ENCODE measurements around the gene PLCB3. TPM values are rescaled to one million over a fixed set of nuclear protein-coding genes. Genes with fewer than 3 reads are reported as not detected.

Gene PLCB3
- total RNA-seq, 1 donor from 2014 or later, result 11.5 TPM

DNA sequence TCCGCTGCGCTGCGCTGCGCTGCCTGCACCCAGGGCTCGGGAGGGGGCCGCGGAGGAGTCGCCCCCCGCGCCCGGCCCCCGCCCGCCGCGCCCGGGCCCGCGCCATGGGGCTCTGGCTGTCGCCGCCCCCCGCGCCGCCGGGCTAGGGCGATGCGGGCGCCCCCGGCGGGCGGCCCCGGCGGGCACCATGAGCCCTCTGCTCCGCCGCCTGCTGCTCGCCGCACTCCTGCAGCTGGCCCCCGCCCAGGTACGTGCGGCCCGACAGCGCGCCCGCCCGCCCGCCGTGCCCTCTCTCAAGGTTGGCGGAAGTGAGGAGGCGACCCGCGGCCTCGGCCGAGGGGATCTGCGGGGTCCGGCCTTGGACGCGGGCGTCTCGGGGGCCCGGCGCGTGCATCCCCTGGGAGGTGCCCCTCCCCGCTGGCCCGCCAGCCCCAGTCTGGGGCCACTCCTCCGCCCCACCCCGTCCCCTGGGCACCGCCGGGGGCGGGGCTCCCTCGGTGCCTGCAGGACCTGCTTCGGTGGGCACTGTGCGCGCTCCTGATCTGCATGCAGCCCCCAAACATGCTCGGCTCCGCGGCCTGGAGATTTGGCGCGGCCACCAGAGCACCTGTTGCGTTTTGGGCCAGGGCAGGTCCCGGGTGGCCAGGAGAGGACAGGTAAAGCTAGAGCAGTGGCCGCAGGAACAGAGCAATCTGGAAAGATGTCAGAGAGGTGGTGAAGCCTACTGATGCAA, 16.5 kb upstream of the PLCB3 start:
- intact Hi-C loops (cut with micrococcal nuclease), result loop anchor here (5.0 kb wide), 1 partner anchor 553 kb away; the partner anchor contains the start of gene RTN3

DNA sequence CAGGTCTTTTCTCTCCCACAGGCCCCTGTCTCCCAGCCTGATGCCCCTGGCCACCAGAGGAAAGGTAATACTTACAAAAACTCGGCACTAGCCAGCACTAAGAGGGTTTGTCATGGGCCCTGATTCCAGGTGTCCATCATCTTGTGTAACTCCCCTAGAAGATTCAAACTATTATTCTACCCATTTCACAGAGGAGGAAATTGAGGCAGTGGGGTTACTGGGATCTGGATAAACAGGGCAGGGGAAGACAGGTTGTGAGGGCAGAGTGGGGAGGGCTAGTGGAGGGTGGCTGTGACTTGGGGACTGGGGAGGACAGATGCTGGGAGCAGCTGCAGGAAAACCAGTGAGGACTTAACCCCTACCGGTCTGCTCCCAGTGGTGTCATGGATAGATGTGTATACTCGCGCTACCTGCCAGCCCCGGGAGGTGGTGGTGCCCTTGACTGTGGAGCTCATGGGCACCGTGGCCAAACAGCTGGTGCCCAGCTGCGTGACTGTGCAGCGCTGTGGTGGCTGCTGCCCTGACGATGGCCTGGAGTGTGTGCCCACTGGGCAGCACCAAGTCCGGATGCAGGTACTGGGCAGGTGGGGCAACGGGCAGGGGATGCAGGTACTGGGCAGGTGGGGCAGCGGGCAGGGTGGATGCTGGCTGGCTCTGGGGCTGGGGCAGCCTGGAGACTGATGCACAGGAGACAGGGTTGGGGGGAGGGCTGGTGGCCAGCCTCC, 15.7 kb upstream of the PLCB3 start:
- intact Hi-C loops (cut with micrococcal nuclease), result no loop called here

DNA sequence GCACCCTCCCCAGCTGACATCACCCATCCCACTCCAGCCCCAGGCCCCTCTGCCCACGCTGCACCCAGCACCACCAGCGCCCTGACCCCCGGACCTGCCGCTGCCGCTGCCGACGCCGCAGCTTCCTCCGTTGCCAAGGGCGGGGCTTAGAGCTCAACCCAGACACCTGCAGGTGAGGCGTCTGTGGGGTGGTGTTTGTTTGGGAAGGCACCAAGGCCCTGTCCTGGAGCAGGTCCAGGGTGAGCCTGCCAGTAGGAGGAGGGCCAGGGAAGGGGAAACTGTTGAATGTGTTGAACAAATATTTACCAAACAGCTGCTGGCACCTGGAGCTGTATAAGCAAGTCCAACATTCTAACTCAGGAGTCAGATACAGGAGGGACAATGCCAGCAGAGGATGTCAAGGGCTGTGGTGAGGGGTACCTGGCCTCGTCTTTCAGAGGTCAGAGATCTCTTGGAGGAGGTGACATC, 13.8 kb upstream of the PLCB3 start:
- intact Hi-C loops (cut with micrococcal nuclease), result no loop called here

DNA sequence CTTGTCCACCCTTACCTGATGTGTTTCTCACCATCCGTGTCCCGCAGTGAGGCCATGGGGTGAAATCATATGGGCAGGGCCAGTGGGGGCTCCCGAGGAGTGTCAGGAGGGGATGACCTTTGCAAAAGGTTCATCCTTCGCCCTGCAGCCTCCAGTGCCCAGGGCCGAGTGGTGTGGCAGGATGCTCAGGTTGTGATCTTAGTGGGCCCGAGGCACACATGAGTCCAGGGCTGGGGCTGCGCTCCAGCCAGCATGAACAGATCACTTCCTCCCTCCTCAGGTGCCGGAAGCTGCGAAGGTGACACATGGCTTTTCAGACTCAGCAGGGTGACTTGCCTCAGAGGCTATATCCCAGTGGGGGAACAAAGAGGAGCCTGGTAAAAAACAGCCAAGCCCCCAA, 13.3 kb upstream of the PLCB3 start:
- intact Hi-C loops (cut with micrococcal nuclease), result no loop called here

DNA sequence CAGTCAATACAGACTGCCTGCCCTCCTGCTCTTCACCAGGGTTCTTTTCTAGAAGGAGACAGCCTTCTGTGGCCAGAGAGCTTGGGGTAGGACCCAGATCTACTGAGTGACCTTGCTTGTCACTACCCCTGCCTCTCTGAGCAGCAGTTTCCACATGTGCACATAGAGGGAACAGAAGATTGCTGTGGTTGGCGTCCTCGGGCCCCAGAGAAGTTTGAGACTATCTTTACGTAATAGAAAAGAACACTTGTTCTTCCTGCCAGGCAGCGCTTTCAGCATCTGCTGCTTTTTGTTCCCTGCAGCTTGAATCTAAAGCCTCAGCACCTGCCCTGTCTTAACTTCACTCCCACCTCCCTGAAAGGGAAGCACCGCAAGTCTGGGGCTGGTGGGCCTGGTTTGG, 12.3 kb upstream of the PLCB3 start:
- intact Hi-C loops (cut with micrococcal nuclease), result no loop called here

DNA sequence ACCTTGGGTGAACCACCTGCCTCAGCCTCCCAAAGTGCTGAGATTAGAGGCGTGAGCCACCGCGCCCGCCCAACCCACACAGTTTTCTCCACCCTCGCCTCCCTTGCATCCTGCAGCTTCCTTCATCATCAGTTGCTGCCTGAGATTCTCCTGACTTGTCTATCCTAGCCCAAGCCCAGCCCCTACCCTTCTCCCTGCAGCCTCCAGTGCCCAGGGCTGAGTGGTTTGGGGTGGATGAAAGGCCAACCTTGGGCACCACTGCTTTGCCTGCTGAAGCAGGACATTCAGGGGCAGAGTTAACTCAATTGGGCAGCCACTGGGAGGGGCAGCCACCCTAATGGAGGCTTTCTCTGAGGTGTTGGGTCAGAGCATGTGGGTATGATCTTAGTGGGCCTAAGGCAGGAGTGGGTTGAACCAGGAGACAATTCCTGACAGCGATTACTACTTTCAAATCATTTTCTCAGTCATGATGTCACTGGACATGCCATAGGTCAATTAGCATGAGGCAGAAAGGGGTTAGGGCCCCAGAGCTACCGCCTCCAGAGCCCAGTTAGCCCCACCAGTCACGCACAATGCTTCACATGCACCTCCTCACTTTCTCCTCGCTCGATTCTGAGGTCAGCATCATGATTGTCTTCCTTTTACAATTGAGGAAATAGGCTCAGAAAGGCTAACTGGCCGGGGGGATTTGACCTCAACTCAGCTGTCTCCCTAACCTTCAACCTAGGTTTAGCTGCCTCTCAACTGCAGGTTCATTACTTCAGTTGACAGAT, 11.5 kb upstream of the PLCB3 start:
- intact Hi-C loops (cut with micrococcal nuclease), result loop anchor here (1.0 to 2.0 kb wide), 2 partner anchors 14 to 101 kb away; partner anchors contain the start of genes CCDC88B, NUDT22 and TRPT1

DNA sequence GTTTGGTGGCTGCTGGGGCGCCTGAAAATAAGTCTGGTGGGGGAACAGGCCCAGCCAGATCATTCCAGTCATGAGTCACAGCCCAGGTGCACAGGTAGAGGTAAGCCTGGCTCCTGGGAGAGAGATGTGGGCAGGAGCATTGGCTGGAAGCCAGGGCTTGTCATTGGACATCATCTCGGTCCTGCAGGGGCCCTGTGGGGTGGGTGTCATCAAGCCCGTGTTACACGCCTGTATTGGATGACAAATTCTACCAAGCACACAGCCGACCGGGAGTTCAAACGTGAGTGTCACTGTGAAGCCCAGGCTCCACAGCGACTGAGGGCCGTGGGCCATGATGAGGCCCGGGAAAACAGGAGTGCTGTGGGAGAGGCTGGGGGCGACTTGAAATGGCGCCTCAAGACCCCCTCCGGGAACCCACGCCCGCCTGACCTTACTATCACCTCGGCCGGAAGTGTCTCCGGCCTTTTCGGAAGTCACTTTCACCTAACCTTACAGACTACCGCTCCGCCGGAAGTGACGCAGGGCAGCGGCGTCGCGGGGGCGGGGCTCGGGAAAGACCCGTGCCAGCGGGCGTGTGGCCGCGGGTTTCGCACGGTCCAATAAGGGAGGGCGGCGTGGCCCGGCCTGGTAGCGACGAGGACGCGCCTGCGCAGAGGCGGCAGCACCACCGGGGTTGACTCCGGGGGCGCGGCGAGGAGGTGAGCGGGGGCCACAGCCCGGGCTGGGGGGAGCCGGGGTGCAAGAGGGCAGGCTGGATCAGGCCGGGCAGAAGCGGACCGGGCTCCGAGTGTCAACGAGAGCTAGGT, 10.7 kb upstream of the PLCB3 start, which contains the start of gene FKBP2:
Gene FKBP2 (plus strand): TSS at position 661 of the 806 bp plus-strand sequence. CDS start 1,293 bp downstream, outside the sequence.
- intact Hi-C loops (cut with micrococcal nuclease), result loop anchor here (1.0 to 2.0 kb wide), 9 partner anchors 10 to 100 kb away; partner anchors contain the start of genes CCDC88B, DNAJC4, ESRRA and GPR137

DNA sequence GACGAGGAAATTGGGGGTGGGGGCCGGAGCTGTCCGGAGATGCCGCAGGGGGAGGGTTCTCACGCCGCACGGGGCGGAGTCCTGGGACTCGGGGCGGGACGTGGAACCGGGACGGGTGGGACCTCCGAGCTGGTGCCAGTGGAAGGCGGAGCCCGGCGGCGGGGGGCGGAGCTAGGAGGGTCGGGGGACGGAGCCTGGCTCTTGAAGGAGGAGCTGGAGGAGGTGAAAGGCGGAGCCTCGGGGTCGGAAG, 10.2 kb upstream of the PLCB3 start:
- intact Hi-C loops (cut with micrococcal nuclease), result loop anchor here (1.0 to 2.0 kb wide), 8 partner anchors 11 to 100 kb away; partner anchors contain the start of genes CCDC88B, DNAJC4, ESRRA and GPR137

DNA sequence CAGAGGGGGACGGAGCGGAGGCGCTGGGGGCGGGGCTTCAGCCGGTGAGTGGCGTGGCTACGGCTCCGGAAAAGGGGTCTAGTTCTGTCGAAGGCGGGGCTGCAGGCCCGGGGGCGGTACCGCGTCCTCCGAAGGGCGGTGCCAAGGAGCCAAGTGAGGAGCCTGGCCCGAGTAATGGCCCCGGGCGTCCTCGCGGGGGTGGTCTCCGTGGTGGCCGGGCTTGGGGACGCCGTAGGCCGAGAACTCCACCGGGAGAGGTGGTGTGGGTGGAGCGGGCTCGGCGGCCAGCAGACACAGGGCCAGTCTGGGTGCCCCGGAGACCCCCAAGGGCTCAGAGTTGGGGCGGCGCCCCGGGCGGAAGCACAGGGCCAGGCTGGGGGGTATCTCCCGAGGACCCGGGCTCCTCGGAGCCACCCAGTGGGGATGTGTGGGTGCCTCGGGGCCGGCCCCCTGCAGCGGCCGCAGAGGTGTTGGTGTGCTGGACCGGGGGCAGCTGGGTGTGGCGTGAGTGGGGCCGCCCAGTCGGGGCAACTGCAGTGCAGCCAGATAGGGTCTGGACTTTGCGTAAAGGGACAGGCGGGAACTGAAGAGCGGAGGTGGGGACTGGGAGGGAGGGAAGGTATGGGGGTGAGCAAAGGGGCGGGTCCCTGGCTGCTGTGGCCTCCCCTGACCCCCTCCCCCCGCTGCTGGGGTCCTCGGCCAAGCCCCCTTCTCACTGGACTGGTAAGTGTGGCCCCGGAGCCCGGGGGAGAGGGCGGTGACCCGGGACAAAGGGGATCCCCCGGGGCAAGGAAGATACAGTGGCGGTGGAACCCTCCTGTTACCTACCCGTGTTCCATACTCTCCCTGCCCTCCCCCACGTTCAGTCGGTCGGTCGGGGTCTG, 9.6 kb upstream of the PLCB3 start:
- intact Hi-C loops (cut with micrococcal nuclease), result loop anchor here (1.0 to 2.0 kb wide), 8 partner anchors 11 to 99 kb away; partner anchors contain the start of genes CCDC88B, DNAJC4, ESRRA and GPR137

DNA sequence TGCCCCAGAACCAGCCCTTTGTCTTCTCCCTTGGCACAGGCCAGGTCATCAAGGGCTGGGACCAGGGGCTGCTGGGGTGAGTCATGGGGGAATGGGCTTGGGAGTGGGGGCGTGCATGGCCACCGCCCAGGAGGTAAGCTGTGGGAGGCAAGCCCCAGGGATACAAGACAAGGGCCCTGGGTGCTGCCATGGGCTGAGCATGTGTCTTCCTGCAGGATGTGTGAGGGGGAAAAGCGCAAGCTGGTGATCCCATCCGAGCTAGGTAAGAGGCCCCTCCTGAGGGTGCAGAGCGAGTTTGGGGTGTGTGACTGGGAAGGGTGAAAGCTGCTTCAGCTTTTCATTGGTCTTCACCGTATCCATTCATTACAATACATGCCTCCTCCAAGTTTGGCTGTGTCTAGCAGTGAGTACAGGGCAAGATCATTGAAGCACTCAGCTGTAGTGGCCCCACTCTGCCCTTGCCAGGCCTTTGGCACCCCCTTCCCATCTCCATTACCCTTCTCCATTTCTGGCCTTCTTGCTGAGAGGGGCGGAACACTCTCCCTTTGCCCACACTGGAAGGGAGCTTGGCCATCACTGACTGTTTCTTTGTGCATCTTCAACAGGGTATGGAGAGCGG, 8.0 kb upstream of the PLCB3 start:
- intact Hi-C loops (cut with micrococcal nuclease), result no loop called here

DNA sequence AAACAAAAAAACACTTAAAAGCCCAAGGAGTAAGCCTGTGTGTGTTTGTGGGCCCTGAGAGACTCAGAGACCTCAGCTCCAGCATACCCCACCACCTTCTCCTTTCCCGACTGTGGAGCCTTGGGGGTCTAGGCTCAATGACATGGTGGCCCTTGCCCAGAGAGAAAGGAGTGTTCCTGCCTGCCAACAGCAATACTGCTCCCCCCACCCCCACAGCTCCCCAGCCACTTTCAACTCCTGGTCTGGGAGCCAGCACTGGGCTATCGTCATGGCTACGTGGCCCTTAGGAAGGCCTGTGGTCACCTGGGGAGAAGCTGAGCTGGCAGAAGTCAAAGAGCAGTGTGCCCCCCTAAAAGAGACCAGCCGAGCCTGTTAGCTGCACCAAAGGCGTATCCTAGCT, 7.2 kb upstream of the PLCB3 start:
- intact Hi-C loops (cut with micrococcal nuclease), result no loop called here

DNA sequence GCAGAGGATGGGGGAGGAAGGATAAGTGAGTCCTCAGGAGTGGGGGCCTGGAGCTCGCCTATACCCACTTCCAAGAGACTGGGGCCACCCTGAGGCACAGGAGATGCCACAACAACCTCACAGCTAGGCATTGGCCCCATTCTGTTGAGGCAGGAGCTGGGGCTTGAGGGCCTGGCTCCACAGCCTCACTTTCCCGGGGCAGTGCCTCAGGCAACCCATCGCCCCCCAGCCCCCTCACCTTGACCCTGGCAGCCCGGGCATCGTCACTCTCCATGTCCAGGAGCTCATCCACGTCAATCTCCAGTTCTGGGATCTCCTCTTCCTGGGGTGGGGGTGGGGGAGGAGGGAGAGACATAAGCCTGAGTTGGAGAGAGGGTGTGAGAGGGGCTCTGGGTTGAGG, 6.4 kb upstream of the PLCB3 start:
- intact Hi-C loops (cut with micrococcal nuclease), result no loop called here

DNA sequence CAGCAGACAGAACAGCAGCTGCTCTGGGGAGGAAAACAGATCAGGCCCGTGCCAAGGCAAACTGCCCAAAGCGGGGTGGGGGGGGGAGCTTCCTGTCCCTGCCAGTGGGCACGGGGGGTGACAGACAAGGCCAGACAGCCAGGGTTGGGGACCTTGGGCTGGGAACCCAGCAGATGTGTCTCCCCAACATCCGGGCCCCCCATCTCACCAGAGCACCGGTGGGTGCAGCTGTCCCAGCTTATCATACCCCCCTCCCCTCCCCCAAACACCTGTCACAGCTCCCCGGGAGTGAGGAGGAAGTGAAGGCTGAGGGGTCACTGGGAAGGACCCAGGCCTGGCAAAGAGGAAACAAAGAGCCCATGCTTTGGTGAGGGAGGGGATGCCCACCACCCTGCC, 5.9 kb upstream of the PLCB3 start:
- intact Hi-C loops (cut with micrococcal nuclease), result no loop called here

DNA sequence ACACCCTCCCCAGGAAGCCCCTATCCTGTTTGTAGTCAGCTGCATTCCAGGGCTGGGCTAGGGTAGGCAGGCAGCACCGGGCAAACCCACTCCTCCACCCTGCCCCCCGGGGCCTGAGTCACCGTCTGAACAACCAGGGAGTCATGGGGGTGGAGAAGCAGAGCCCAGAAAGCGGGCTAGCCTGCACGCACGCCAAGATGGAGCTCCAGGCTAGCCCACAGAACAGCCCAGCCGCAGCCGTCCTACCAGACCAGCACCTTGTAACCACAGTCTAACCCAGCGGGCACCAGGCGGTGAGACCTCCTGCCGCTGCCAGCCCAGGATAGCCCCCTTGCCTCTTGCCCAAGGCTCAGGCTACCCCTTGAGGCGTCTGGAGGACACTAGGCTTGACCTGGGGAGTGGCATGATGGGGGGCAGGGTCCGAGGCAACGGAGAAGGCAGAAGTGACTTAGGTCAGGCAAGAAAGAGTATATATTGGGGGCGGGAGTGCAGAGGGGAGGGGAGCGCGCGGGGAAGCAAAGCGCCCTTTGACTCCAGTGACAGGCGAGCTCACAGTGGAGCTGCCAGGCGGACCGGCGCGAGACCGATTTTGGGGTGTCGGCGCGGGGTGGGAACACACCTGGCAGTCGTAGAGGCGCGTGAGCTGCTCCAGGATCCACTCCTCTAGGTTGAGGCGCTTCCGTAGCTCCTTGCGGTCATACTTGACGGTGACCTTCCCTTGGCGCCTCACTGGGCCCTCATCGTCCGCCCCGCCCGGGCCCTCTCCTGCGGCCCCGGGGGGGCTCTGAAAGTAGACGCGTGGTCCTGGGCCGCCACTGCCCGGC, 5.3 kb upstream of the PLCB3 start:
- intact Hi-C loops (cut with micrococcal nuclease), result loop anchor here (1.0 to 2.0 kb wide), 5 partner anchors 16 to 97 kb away; partner anchors contain the start of genes DNAJC4, ESRRA and FERMT3

DNA sequence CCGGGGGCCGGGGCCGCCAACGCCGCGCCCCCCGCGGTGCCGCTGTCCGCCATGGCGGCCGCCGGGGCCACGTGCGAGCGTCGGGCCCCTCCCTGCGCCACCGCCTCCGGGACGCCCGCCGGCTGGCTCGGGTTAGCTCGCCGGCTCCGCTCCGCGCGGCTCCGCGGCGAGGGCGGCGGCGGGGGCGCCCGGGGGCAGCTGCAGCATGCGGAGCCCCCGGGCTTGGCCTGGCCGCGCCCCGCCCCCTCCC, 4.8 kb upstream of the PLCB3 start:
- intact Hi-C loops (cut with micrococcal nuclease), result loop anchor here (1.0 to 2.0 kb wide), 5 partner anchors 16 to 96 kb away; partner anchors contain the start of genes DNAJC4, ESRRA and FERMT3

DNA sequence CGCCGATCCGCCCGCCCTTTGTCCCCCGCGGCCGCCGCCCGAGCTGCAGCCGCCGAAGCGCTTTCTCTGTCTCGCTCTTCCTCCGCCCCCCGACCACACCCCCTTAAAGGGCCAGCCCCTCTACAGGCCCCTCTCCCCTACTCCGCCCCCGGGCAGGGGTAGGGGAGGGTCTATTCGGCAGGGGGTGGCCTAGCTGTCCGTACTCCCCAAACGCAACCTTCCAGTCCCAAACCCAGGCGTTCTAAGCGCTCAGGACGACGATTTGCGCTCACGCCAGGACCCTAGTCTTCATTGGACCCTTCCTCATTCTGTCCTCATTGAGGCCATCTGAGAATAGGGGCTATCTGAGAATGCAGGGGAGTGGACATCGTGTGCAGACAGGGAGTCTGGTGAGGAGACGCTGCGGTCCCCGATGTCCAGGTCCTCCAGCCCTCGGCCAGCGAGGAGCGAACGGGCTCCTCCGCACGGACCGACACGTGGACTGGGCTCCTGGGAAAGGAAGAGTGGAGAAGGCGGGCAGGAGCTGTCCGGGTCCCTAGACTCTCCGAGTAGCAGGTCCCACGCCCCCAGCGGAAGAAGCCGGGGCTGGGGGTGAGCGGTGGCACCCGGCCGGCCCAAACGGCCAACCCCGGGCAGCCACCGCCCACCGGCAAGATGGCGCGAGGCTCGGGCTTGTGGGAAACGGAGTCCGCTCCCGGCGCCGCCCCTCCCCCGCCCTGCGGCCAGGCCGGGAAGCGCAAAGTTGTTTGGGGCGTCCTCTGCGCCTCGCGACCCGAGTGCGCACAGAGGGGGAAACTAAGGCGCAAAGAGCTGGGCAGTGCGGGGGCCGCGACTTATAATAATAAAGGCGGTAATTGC, 4.2 kb upstream of the PLCB3 start, which contains the start of gene PPP1R14B:
Gene PPP1R14B (minus strand): TSS at position 73 of the 858 bp plus-strand sequence. CDS start 270 bp downstream, outside the sequence.
- intact Hi-C loops (cut with micrococcal nuclease), result loop anchor here (1.0 to 2.0 kb wide), 6 partner anchors 17 to 96 kb away; partner anchors contain the start of genes BAD, DNAJC4, ESRRA and FERMT3
